ENCODE results near the gene SH3BP2. TPM values are rescaled to one million over a fixed set of nuclear protein-coding genes. Genes with fewer than 3 reads are reported as not detected.

The SH3BP2 gene
- polyA plus RNA-seq, 3 donors = 19.1 to 478 (median 26.9) TPM

DNA sequence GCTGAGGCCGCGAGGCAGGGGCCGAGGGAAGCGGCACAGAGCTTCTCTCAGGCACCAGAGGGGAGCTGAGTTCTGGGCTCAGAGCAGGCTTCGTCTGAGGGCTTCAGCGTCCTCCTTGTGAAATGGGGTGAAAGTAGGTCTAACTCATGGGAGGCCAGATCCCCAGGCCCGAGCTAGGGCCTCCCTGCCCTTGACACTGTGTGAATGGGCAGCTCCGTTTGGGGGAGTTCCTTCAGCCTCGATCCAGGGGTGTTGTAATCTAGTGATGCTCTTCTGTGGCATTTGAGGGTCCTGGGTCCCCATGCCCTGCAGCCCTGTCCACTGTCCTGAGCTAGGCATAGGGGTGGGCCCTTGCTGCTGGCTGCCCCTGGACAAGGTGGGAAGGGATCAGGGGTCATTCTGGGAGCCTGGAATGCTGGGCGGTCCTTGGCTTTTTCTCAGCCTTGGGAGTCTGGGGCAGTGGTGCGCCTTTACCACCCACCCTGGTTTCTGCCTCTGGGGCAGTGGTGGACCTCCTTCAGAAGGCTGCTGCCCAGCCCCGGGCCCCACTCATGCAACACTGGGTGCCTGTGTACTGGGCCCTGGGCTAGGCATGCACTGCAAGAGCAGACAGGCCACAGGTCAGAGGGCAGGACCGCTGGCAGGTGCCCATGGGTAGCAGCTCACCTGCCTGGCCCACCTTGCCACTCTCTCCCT, 4.1 kb downstream of the SH3BP2 start:
- Histone ChIP-seq H3K4me3 (replicated peaks in 1 of 3; ENCODE audit: low read depth in 2 of 3, low read length in 3 of 3) (peak overlapping the region in 2 of 3 experiments; percentile 86 to 99), H3K79me2 (ENCODE audit: insufficient read depth, low read length) (peaks cover 91% of the 10 kb centered on the region), H3K4me2 (replicated peaks; ENCODE audit: extremely low read depth, low read length, poor library complexity, severe bottlenecking) (peak overlapping the region; percentile 98), H3K9me3 (replicated peaks in 1 of 2; ENCODE audit: control insufficient read depth in 1 of 2, insufficient read depth in 1 of 2, low read length in 2 of 2) (no peaks in the 10 kb centered on the region), H3K9ac (ENCODE audit: insufficient read depth, low read length, poor library complexity, severe bottlenecking) (peak overlapping the region; percentile 96), H3K27ac (ENCODE audit: low read depth in 1 of 2, low read length in 2 of 2) (peak overlapping the region; percentile 99 to 100), H3K36me3 (replicated peaks in 1 of 2; ENCODE audit: control insufficient read depth in 1 of 2, insufficient read depth in 2 of 2, low read length in 2 of 2) (peaks cover 17 to 22% of the 10 kb centered on the region in 2 donors), H3K4me1 (ENCODE audit: control insufficient read depth in 1 of 2, insufficient read depth in 2 of 2, low read length in 2 of 2) (peaks cover 82 to 92% of the 10 kb centered on the region in 2 donors), H4K20me1 (ENCODE audit: insufficient read depth, low read length) (peaks cover 86% of the 10 kb centered on the region), H3K27me3 (ENCODE audit: control insufficient read depth in 2 of 2, insufficient read depth in 2 of 2, low read length in 2 of 2) (no peaks in the 10 kb centered on the region), H2AFZ (ENCODE audit: insufficient read depth, low read depth, low read length, poor library complexity, severe bottlenecking) (no peak overlapping the region)
- H3K36me3 Mint-ChIP-seq = peaks cover 34 to 53% of the 10 kb centered on the region in 2 donors
- intact Hi-C loops (cut with micrococcal nuclease) = loop anchor here (5.0 kb wide), 3 partner anchors 35 to 45 kb away; partner anchors contain the start of genes ADD1 (in 1 of the 2) and TNIP2 (in 1 of the 2)
- H3K27ac Mint-ChIP-seq = peak overlapping the region; percentile 97 to 99 (median 99)
- WGBS (ENCODE audit: insufficient coverage) = 90% methylated on average over 12 of the region's 13 CpGs
- peak in 2 of 3 donors; percentile 4 to 8 for DNase-seq
- peaks cover 0 to 4% (median 2%) of the 10 kb centered on the region in 3 donors for H3K27me3 Mint-ChIP-seq (ENCODE audit: low read depth in 3 of 3)
- peaks cover 64% of the 10 kb centered on the region for H3K4me1 Mint-ChIP-seq
- no peaks in the 10 kb centered on the region for H3K9me3 Mint-ChIP-seq
- TF ChIP-seq CTCF (IDR thresholded peaks at IDR 0.05) = no peak
- peak overlapping the region; percentile 96 to 97 for H3K4me3 Mint-ChIP-seq

- H3K4me1 Mint-ChIP-seq = peaks cover 63% of the 10 kb centered on the region
- H2AFZ ChIP-seq (ENCODE audit: insufficient read depth, low read depth, low read length, poor library complexity, severe bottlenecking) = no peak overlapping the region
- no peaks in the 10 kb centered on the region for H3K27me3 ChIP-seq (ENCODE audit: control insufficient read depth in 2 of 2, insufficient read depth in 2 of 2, low read length in 2 of 2)
- peak overlapping the region; percentile 99 to 100 for H3K27ac ChIP-seq (ENCODE audit: low read depth in 1 of 2, low read length in 2 of 2)
- peak overlapping the region; percentile 97 to 99 (median 99) for H3K27ac Mint-ChIP-seq
- H3K4me2 ChIP-seq (replicated peaks; ENCODE audit: extremely low read depth, low read length, poor library complexity, severe bottlenecking) = peak overlapping the region; percentile 98
- no peak for TF ChIP-seq CTCF (IDR thresholded peaks at IDR 0.05)
- H3K27me3 Mint-ChIP-seq (ENCODE audit: low read depth in 3 of 3) = peaks cover 0 to 4% (median 2%) of the 10 kb centered on the region in 3 donors
- H3K9me3 ChIP-seq (replicated peaks in 1 of 2; ENCODE audit: control insufficient read depth in 1 of 2, insufficient read depth in 1 of 2, low read length in 2 of 2) = no peaks in the 10 kb centered on the region
- peak overlapping the region; percentile 71 to 99 (median 86) for H3K4me3 ChIP-seq (replicated peaks in 1 of 3; ENCODE audit: low read depth in 2 of 3, low read length in 3 of 3)
- peaks cover 36 to 55% of the 10 kb centered on the region in 2 donors for H3K36me3 Mint-ChIP-seq
- H3K79me2 ChIP-seq (ENCODE audit: insufficient read depth, low read length) = peaks cover 98% of the 10 kb centered on the region
- intact Hi-C loops (cut with micrococcal nuclease) = loop anchor here (2.0 to 5.0 kb wide), 4 partner anchors 13 to 45 kb away; partner anchors contain the start of genes ADD1 (in 1 of the 2) and TNIP2 (in 1 of the 2)
- peaks cover 19 to 23% of the 10 kb centered on the region in 2 donors for H3K36me3 ChIP-seq (replicated peaks in 1 of 2; ENCODE audit: control insufficient read depth in 1 of 2, insufficient read depth in 2 of 2, low read length in 2 of 2)
- no peaks in the 10 kb centered on the region for H3K9me3 Mint-ChIP-seq
- peaks cover 81 to 92% of the 10 kb centered on the region in 2 donors for H3K4me1 ChIP-seq (ENCODE audit: control insufficient read depth in 1 of 2, insufficient read depth in 2 of 2, low read length in 2 of 2)
- 15% methylated on average over 20 of the region's 23 CpGs for WGBS (ENCODE audit: insufficient coverage)
- H4K20me1 ChIP-seq (ENCODE audit: insufficient read depth, low read length) = peaks cover 90% of the 10 kb centered on the region
- H3K4me3 Mint-ChIP-seq = peak overlapping the region; percentile 96 to 97
- H3K9ac ChIP-seq (ENCODE audit: insufficient read depth, low read length, poor library complexity, severe bottlenecking) = peak overlapping the region; percentile 96
- peak in 1 of 3 donors; percentile 40 for DNase-seq
Observed at GRCh38 chr4:2797545-2798305, 4.8 kb downstream of the SH3BP2 start.
